K562 (cell line): Measurements from ENCODE around the gene TIFAB. TPM values are rescaled to one million over a fixed set of nuclear protein-coding genes. Genes with fewer than 3 reads are reported as not detected.

Source experiments
- ATAC-seq: fragments of 200-7000 bp; cut with Tn5 transposase; 3 replicates; pipeline ENCODE4 v1.9.1; 2020; ENCODE audit warnings: moderate library complexity
- BruUV-seq: library from RNA; stranded (reverse); fragments of 400-500 nt; replicated peaks from 2 replicates; lab custom pipeline; 2021; lab: Mats Ljungman, UMichigan
- CTCF ChIA-PET: fragments of 300-600 bp; formaldehyde crosslinking; extraction: SDS; loops from one replicate; lab custom pipeline; 2021; ENCODE audit warnings: low intra/inter-chr PET ratio; lab: Yijun Ruan, JAX
- POLR2A ChIA-PET: fragments of 300-600, 350-650 bp; sonication (Branson Sonifier 250); formaldehyde crosslinking; extraction: SDS; loops from one replicate; lab custom pipeline; 2021; ENCODE audit warnings: antibody characterized with exemption, inconsistent platforms; lab: Yijun Ruan, JAX
- DNase-seq, 4 experiments: peaks; one replicate each; pipeline versions ENCODE4 v3.0.0 to v3.0.0-alpha.2; 2011 to 2018; ENCODE audit warnings: low spot score in 3 of 4, mixed read lengths in 3 of 4; ENCODE audit errors: extremely low read depth in 1 of 4
- FAIRE-seq: peaks from 2 replicates; lab custom pipeline; 2011; peaks lifted over from hg19 to GRCh38; lab: Jason Lieb, UNC
- H2AFZ ChIP-seq: 2 replicates; pipeline ENCODE4 v1.6.0; 2011; ENCODE audit warnings: low read depth, low read length, control low read depth, inconsistent platforms
- H3K27ac ChIP-seq: fragments of 200-600 bp; 3 replicates; pipeline ENCODE4 v1.8.0; 2011; ENCODE audit warnings: low read depth, mild to moderate bottlenecking, control low read depth, inconsistent platforms, low read length, moderate library complexity, mixed read lengths; ENCODE audit errors: extremely low read depth
- H3K27me3 ChIP-seq, 2 experiments: fragments of 300-600 bp in 1 of 2; 2 replicates in 1 of 2; 3 replicates in 1 of 2; pipeline versions ENCODE4 v1.6.0 to v1.8.0; 2011; ENCODE audit warnings: inconsistent platforms in 2 of 2, low read length in 2 of 2, mild to moderate bottlenecking in 1 of 2, mixed read lengths in 1 of 2, moderate library complexity in 1 of 2; ENCODE audit not compliant: control insufficient read depth in 2 of 2, insufficient read depth in 2 of 2
- H3K36me3 ChIP-seq: fragments of 300-600 bp; 3 replicates; pipeline ENCODE4 v1.8.0; 2011; ENCODE audit warnings: mild to moderate bottlenecking, low read length, inconsistent platforms; ENCODE audit not compliant: control insufficient read depth, insufficient read depth
- H3K4me1 ChIP-seq, 2 experiments: fragments of 200-600 bp in 1 of 2; replicated peaks in 1 of 2; 2 replicates in 1 of 2; 3 replicates in 1 of 2; pipeline versions ENCODE4 v1.5.1 to v1.8.0; 2011; ENCODE audit warnings: inconsistent platforms in 2 of 2, low read length in 2 of 2, mild to moderate bottlenecking in 1 of 2, mixed read lengths in 1 of 2, moderate library complexity in 1 of 2; ENCODE audit not compliant: control insufficient read depth in 2 of 2, insufficient read depth in 2 of 2
- H3K4me2 ChIP-seq: 2 replicates; pipeline ENCODE4 v1.6.1; 2011; ENCODE audit warnings: low read length, control low read depth, inconsistent platforms, mixed read lengths; ENCODE audit not compliant: insufficient read depth
- H3K4me3 ChIP-seq: fragments of 200-600 bp; sonication (generic), shearing (Covaris generic); 2 replicates; pipeline ENCODE4 v1.5.1; 2016; ENCODE audit warnings: control low read depth, inconsistent platforms
- H3K79me2 ChIP-seq: fragments of 200-600 bp; 3 replicates; pipeline ENCODE4 v1.8.0; 2011; ENCODE audit warnings: low read length, inconsistent platforms; ENCODE audit not compliant: control insufficient read depth, insufficient read depth
- H3K9ac ChIP-seq, 2 experiments: 2 replicates each; pipeline versions ENCODE4 v1.6.0 to v1.6.1; 2011; ENCODE audit warnings: low read depth in 2 of 2, low read length in 2 of 2, control low read depth in 1 of 2, inconsistent platforms in 1 of 2, mild to moderate bottlenecking in 1 of 2, mixed read lengths in 1 of 2; ENCODE audit not compliant: insufficient read depth in 1 of 2
- H3K9me1 ChIP-seq: one replicate; pipeline ENCODE4 v1.6.0; 2011; ENCODE audit warnings: inconsistent platforms, mild to moderate bottlenecking, low read length, moderate library complexity; ENCODE audit not compliant: control insufficient read depth, insufficient read depth
- H3K9me3 ChIP-seq: replicated peaks from 2 replicates; pipeline ENCODE4 v1.5.1; 2011; ENCODE audit warnings: low read depth, low read length, inconsistent platforms; ENCODE audit not compliant: control insufficient read depth, insufficient read depth
- H4K20me1 ChIP-seq: replicated peaks from 2 replicates; pipeline ENCODE4 v1.6.1; 2011; ENCODE audit warnings: low read length, inconsistent platforms, mixed read lengths; ENCODE audit not compliant: control insufficient read depth, insufficient read depth
- ADNP ChIP-seq: fragments of 200-800 bp; sonication (Bioruptor generic); IDR thresholded peaks from 2 replicates; pipeline ENCODE4 v1.6.1; 2016; ENCODE audit warnings: missing genetic modification characterization, missing compliant biosample characterization
- ARID1B ChIP-seq: fragments of 450-650 bp; IDR thresholded peaks from 2 replicates; pipeline ENCODE4 v1.6.1; 2016; ENCODE audit warnings: antibody characterized with exemption, mild to moderate bottlenecking, inconsistent platforms
- BCOR ChIP-seq: fragments of 450-650 bp; IDR thresholded peaks from 2 replicates; pipeline ENCODE4 v1.6.1; 2016
- CBX1 ChIP-seq: sonication (generic); IDR thresholded peaks from 2 replicates; pipeline ENCODE4 v1.6.1; 2016; ENCODE audit warnings: antibody characterized with exemption, low read depth, mild to moderate bottlenecking
- CBX3 ChIP-seq, 2 experiments: IDR thresholded peaks; 1 replicate in 1 of 2; 2 replicates in 1 of 2; pipeline ENCODE4 v1.6.1; 2012; ENCODE audit warnings: inconsistent platforms in 2 of 2, low read length in 2 of 2, borderline replicate concordance in 1 of 2, control low read depth in 1 of 2
- CHD4 ChIP-seq: fragments of 200-600 bp; sonication (generic); IDR thresholded peaks from 3 replicates; pipeline ENCODE4 v1.6.1; 2012; ENCODE audit warnings: low read depth, mild to moderate bottlenecking, mixed read lengths, low read length, inconsistent platforms; ENCODE audit not compliant: insufficient read depth, insufficient replicate concordance, poor library complexity, severe bottlenecking
- E2F3 ChIP-seq: fragments of 250-450 bp; sonication (Bioruptor Pico); IDR thresholded peaks from 2 replicates; pipeline ENCODE4 v1.4.0; 2020; ENCODE audit warnings: mild to moderate bottlenecking
- HDAC2 ChIP-seq: fragments of 450-650 bp; IDR thresholded peaks from 2 replicates; pipeline ENCODE4 v1.6.1; 2016; ENCODE audit warnings: mild to moderate bottlenecking
- KAT2B ChIP-seq: IDR thresholded peaks from one replicate; pipeline ENCODE4 v1.6.1; 2012; ENCODE audit warnings: low read depth, mild to moderate bottlenecking, control low read depth, inconsistent platforms, low read length, moderate library complexity
- KDM1A ChIP-seq, 2 experiments: fragments of 450-650 bp; IDR thresholded peaks; 2 replicates each; pipeline ENCODE4 v1.6.1; 2016; ENCODE audit warnings: mild to moderate bottlenecking in 2 of 2
- RBM25 ChIP-seq: fragments of 200-400 bp; formaldehyde crosslinking; IDR thresholded peaks from 2 replicates; pipeline ENCODE4 v1.6.1; 2018; ENCODE audit warnings: low read length, low read depth, moderate library complexity; ENCODE audit not compliant: severe bottlenecking
- RCOR1 ChIP-seq, 2 experiments: IDR thresholded peaks; 2 replicates each; pipeline ENCODE4 v1.6.1; 2012; ENCODE audit warnings: low read depth in 2 of 2, low read length in 2 of 2, borderline replicate concordance in 1 of 2, improper control_type of control experiment in 1 of 2
- SMARCA5 ChIP-seq: fragments of 450-650 bp; IDR thresholded peaks from 2 replicates; pipeline ENCODE4 v1.6.1; 2016
- ZNF507 ChIP-seq: conservative IDR thresholded peaks from 2 replicates; pipeline ENCODE4 v1.6.1; 2017; ENCODE audit warnings: missing genetic modification characterization, missing compliant biosample characterization
- WGBS: fragments of 100-300 bp; shearing (Covaris generic); methylation state at CpG from one replicate; pipeline ENCODE4 v1.1.6; 2016; ENCODE audit warnings: low coverage, mixed read lengths; ENCODE audit not compliant: insufficient coverage; ENCODE audit errors: missing lambda C conversion rate; 5-methylcytosine and 5-hydroxymethylcytosine counted together
- in situ Hi-C: fragments of 300-500 bp; cut with MboI; formaldehyde crosslinking; loops from 4 replicates; pipeline ENCODE4 v1.15.0; 2018; ENCODE audit warnings: inconsistent platforms, mixed read lengths
- intact Hi-C: fragments of 100-400 bp; cut with micrococcal nuclease; formaldehyde crosslinking; loops from 2 replicates; pipeline ENCODE4 v1.14.2; 2022
- polyA plus RNA-seq, 8 experiments: library from polyadenylated mRNA; depleted of rRNA in 4 of 8; stranded (reverse) in 5 of 8; unstranded in 3 of 8; fragments of >200 nt; fragmentation: Nextera tagmentation in 2 of 8; fragmentation: Illumina TruSeq in 1 of 8; extraction: Ambion mirVana in 2 of 8; extraction: Trizol in 1 of 8; gene quantifications; 2 replicates each; pipeline versions ENCODE4 v1.2.1 to v1.2.3, GENCODE V29; 2011 to 2014; ENCODE audit warnings: inconsistent platforms in 1 of 8, missing spikeins in 1 of 8
- total RNA-seq, 7 experiments: library from RNA; depleted of rRNA in 6 of 7; stranded (reverse); fragments of >200 nt in 6 of 7; fragmentation: Illumina TruSeq in 2 of 7; extraction: Trizol in 2 of 7; gene quantifications; 2 replicates each; pipeline versions ENCODE4 v1.2.1 to v1.2.3, GENCODE V29; 2011 to 2021; ENCODE audit warnings: low replicate concordance in 1 of 7
- TF ChIP-seq, protein P1 (sequence below): fragments of 450-650 bp; IDR thresholded peaks from 2 replicates; pipeline ENCODE4 v1.6.1; 2018; ENCODE audit not compliant: partially characterized antibody

Gene TIFAB
- total and polyA plus RNA-seq, 9 of the 15 experiments (the other 6 are each of a cell fraction or from before 2014, with no cell fraction given): not detected

DNA sequence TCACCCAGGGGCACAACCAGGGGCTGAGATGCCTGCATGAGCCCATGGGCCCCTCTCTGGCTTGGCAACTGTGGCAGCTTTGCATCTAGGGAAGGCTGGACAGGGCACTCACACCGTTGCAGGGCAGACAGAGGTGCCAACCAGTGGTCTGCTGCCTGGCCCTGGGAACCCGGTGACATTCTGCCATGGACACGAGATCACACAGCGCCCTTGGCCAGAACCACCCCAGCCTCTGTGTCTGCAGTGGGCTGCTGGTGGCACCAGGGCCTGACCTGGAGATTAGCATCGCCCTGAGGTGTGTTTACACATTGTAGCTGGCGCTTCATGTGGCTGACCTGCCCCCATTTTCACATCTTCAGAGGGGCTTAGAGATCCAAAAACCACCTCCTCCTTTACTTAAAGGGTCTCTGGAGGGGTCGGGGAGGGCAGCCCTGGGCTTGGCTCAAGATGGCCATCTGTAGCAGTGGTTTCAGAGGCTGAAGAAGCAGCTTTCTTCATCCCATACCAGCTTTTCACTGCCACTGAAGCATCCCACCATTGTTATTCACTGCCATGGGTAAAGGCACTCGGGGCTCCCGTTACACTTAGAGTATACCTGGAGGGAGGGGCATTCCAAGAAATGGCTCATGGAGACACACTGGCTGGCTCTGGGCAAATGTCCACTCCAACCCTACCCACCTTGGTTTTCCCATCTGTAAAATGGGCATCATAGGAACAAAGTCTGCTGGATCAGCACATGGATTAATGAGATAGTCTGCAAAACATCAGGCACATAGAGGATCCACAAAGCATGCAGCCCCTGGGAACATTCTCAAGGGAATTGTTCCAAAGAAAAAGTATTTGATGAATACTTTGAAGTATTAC is 16.5 kb downstream of the TIFAB start:
- Histone ChIP-seq H3K9me1 (no peaks in the 10 kb centered on the region), H3K4me3 (no peak overlapping the region), H4K20me1 (no peaks in the 10 kb centered on the region), H3K79me2 (no peaks in the 10 kb centered on the region), H3K4me1 (peaks cover 36 to 41% of the 10 kb centered on the region in 2 experiments), H3K4me2 (no peak overlapping the region), H3K36me3 (no peaks in the 10 kb centered on the region), H2AFZ (no peak overlapping the region), H3K27ac (no peak overlapping the region), H3K27me3 (no peaks in the 10 kb centered on the region), H3K9me3 (no peaks in the 10 kb centered on the region), H3K9ac (no peak overlapping the region; a peak in 1 of 4 replicates)
- CTCF ChIA-PET: no interaction called here
- TF ChIP-seq ADNP (tag) (peak; percentile 91), CHD4 (peak; percentile 94), RCOR1 (IDR thresholded peaks at IDR 0.05; ENCODE audit: borderline replicate concordance in 1 of 2, low read depth in 2 of 2, low read length in 2 of 2) (peak; percentile 34 to 69; a peak in 3 of 4 replicates), SMARCA5 (peak; percentile 41; the same call in 1 of the 2 replicates), E2F3 (CRISPR knock-in tag) (no peak), CBX3 (IDR thresholded peaks at IDR 0.05; ENCODE audit: borderline replicate concordance in 1 of 2, low read length in 2 of 2) (peak in 1 of 2 experiments; percentile 68; a peak in 1 of 3 replicates), RBM25 (peak; percentile 78), BCOR (peak; percentile 95), HDAC2 (peak; percentile 62; the same call in 1 of the 2 replicates), ZNF507 (tag) (0 out of 2 replicates have a peak, but pooled peaks have one; percentile 13), CBX1 (peak; percentile 82), KDM1A (IDR thresholded peaks at IDR 0.05) (peak in 1 of 2 experiments; percentile 78; a peak in 3 of 4 replicates), ARID1B (no peak), KAT2B (no peak)
- TF ChIP-seq, protein P1, sequence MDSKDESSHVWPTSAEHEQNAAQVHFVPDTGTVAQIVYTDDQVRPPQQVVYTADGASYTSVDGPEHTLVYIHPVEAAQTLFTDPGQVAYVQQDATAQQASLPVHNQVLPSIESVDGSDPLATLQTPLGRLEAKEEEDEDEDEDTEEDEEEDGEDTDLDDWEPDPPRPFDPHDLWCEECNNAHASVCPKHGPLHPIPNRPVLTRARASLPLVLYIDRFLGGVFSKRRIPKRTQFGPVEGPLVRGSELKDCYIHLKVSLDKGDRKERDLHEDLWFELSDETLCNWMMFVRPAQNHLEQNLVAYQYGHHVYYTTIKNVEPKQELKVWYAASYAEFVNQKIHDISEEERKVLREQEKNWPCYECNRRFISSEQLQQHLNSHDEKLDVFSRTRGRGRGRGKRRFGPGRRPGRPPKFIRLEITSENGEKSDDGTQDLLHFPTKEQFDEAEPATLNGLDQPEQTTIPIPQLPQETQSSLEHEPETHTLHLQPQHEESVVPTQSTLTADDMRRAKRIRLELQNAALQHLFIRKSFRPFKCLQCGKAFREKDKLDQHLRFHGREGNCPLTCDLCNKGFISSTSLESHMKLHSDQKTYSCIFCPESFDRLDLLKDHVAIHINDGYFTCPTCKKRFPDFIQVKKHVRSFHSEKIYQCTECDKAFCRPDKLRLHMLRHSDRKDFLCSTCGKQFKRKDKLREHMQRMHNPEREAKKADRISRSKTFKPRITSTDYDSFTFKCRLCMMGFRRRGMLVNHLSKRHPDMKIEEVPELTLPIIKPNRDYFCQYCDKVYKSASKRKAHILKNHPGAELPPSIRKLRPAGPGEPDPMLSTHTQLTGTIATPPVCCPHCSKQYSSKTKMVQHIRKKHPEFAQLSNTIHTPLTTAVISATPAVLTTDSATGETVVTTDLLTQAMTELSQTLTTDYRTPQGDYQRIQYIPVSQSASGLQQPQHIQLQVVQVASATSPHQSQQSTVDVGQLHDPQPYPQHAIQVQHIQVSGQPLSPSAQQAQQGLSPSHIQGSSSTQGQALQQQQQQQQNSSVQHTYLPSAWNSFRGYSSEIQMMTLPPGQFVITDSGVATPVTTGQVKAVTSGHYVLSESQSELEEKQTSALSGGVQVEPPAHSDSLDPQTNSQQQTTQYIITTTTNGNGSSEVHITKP: no peak
- DNase-seq: peak in 1 of 4 experiments; percentile 1
- POLR2A ChIA-PET: interaction anchor here (0.6 to 1.6 kb wide), 3 partner anchors 9 to 41 kb away, joined by 3 to 9 read pairs (median 3); partner anchors contain the start of gene MACROH2A1
- no peak for ATAC-seq
- no peak for FAIRE-seq
- in situ Hi-C loops: no loop called here
- intact Hi-C loops: no loop called here
- BruUV-seq: no TSS peak
- 75% methylated on average over 9 of the region's 9 CpGs for WGBS
